DMS114 treated with DMSO at 0.1 percent for 48 hours (cell line): ENCODE results near the gene CBLIF.
"Not testable (repeated sequence)": the region's sequence is repeated elsewhere in the genome, so short reads cannot be mapped to it uniquely, and the experiment has no call there.

Source experiments
- DNase-seq: peaks from one replicate; lab custom pipeline; 2025; ENCODE audit not compliant: unreplicated experiment; lab: John Stamatoyannopoulos, UW

Gene CBLIF

DNA sequence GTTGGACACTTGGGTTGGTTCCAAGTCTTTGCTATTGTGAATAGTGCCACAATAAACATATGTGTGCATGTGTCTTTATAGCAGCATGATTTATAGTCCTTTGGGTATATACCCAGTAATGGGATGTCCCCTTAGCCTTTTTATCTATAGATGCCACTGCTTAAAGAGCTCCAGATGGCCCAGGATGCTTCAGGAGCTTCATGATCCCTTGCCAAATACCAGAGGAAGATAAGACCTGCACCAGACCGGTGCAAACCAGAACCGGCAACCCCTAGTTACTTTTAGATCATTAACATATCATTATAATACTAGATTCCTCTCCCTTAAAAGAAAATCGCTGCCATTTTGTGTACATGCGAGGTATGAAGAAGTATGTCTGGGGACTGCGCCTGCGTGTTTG lies 3.1 kb upstream of the CBLIF start:
- DNase-seq, result not testable (repeated sequence)

DNA sequence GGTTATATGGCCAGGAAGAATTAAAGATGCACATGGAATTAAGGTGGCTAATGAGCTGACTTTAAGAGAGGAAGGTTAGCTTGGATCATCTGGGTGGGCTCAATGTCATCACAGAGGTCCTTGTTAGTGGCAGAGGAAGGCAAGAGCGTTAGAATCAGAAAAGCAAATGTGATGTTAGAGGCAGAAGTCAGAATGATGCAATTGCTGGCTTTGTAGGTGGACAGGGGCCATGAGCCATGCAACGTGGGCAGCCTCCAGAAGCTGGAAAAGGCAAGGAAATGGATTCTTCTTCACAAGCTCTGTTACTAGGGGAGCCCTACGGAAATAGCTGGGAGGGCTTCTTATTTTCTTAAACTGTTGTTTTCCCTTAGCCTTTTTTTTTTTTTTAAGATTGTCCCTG lies 2.3 kb upstream of the CBLIF start:
- DNase-seq, result no peak

DNA sequence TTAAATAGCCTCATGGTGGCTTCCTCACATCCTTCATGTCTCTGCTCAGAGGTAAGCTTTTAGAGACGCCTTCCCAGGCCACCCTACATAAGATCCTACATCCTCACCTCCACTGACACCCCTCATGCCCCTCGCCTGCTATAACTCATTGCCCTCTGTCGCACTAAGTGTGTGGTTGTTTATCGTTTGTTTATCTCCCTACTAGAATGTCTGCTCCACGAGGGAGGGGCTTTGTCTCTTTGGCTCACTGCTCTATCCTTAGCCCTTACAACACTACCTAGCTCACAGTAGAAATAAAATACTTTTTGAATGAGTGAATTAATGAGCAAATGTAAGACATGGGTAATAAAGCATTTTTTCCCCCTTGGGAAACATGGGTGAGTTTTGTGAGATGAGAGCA lies 1.3 kb upstream of the CBLIF start:
- no peak for DNase-seq

DNA sequence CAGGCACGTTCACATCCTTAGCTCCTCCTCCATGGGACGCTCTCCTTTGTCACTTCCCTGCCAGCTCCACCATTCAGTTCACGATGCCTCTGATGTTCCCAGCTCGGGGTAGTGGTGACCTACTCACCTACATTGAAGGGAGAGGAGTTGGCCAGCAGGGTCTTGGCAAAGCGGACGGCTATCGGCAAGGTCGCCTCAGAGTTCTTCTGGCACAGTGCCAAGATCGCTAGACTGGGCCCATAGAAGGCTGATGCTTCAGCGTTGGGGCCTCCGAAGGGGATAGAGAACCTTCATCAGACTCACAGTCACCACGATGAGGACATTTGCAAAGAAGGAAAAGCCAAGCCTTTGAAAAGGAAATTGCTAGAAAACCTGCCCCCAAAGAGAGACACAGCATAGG lies 3.0 kb downstream of the CBLIF start:
- no peak for DNase-seq

DNA sequence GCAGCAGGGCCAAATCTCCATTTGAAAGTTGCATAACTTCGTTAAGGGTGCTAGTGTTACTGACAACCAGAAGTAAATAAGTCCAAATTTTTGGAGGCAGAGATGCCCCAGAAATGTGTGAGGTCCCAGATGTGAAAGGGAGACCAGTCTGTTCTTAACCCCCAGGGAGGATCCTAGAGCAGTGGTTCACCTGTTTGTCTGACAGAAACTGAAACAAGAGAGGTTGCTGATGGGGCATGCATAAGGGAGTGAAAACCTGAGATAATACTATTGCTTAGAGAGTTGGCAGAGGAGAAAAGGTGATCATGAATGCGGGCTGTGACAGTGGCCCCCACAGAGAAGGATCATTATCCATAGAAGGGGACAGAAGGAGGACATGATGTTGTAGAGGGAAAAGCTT lies 3.8 kb downstream of the CBLIF start:
- DNase-seq, result no peak

DNA sequence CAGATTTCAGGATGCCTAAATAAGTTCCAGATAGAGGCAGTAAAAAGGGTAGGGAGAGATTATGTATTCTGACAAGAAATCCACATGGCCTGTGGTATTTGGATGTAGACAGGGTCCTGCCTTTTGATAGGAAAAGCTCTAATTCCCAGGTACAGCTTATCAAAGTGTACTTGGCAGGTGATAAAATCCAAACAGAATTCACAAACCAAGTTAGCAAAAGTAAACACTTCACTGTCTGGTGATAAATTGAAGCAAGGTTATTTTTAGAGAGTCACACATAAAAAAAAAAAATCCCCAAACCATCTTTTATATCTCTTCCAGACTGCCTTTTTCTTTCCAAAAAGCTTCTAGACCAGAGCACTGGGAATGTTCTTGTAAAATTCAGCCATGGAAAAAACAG lies 5.7 kb downstream of the CBLIF start:
- no peak for DNase-seq

DNA sequence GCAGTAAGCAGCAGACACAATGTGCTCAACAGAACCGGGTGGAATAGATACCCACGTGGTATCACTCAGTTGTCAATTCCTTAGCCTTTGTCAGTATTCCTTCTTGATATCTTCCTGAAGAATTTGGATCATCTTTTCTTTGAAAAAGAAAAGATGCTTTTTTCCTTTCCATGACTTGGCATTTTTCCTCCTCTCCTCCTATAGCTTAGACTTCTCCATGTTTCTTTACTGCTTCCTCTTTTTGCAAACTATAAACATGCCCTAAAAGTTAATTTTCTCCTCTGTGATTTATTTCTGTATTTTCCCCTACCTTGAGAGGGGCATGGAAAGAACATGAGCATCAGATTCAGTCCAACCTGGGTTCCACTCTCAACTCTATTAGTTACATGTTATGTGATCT lies 11.7 kb downstream of the CBLIF start:
- no peak for DNase-seq

DNA sequence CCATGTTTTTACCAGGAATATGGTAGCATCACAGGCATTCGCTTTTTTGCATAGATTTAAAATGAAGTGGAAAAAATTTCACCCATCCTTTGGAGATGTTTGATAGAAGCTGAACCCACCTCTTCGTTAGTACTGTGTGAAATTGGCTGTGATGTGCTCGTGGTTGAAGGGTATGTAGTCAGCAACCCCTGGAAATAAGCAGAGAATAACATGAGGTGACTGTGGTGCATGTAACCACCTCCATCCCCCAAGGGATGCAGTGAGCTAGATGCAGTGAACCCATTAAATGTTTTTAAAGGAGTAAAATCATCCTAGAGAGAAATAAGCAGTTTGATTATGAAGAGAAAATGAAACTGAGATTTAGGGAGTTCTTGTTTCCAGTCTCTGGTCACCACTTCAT lies 15.9 kb downstream of the CBLIF start:
- DNase-seq, result no peak

DNA sequence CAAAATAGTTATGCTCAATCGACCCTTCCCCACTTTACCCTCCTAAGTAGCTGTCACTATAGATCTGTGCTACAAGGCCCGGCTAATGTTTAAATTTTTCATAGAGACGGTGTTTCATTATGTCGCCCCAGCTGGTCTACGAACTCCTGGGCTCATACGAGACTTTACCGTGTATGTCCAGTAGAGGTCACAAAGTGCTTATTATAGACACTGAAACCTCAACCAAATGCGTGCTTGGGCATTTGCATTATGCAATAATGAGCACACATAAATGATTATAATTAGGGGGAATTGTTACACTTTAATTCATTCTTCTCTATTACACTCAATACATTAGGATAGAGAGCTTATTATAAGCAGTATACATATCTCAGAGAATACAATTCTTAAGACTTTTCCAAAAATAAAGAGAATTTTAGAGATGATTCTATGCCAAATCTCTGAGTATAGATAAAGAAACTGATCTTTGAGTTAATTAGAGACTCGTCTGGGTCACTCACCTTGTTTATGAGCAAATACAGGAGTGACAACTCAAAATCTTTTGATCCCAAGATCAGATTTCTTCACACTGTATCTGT lies 22.2 kb downstream of the CBLIF start:
- DNase-seq, result peak; percentile 23

DNA sequence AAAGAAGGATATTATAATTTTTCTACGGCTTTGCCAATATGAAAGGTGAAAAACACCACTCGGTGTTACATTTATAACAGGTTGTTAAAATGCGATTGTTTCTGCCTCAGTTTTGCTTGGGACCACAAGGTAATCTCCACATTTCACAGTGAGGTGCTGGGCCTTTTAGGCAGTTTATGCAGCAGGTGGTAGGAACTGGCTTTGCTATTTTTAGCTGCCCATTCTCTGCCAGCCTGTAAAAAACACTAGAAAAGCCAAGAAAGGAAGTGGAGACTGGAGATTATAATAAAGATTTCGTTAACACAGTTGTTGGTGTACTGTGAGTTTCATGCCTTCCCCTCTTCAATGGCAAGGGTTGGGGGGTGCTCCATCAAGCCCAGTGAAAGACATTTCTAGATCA lies 26.7 kb downstream of the CBLIF start:
- no peak for DNase-seq

DNA sequence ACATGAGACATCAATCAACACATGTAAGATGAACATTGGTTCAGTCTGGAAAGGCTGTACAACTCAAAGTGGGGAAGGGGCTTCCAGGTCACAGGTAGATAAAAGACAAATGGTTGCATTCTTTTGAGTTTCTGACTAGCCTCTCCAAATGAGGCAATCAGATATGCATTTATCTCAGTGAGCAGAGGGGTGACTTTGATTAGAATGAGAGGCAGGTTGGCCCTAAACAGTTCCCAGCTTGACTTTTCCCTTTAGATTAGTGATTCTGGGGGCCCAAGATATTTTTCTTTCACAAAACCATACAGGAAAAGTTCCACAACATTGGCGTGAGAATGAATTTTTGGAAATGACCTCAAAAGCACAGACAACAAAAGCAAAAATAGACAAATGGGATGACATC lies 28.9 kb downstream of the CBLIF start:
- DNase-seq, result not testable (repeated sequence)

DNA sequence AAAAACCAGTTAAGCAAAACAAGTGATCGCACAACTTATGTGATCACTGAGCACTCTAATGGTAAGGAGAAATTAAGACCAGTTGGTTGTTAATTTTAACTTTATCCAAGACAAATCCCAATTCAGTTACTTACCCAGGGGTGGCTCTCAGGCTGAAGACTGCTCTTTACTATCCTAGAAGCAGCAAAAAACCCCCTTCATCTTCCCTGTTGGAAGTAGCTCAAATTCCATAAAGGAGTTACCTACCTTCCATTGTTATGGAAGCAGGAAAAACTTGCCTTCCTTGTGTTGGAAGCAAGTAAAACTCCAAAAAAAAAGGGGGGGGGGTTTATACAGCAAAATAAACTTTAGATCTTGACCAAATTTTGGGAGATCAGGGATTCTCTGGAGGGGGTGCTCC lies 29.5 kb downstream of the CBLIF start:
- DNase-seq, result no peak

DNA sequence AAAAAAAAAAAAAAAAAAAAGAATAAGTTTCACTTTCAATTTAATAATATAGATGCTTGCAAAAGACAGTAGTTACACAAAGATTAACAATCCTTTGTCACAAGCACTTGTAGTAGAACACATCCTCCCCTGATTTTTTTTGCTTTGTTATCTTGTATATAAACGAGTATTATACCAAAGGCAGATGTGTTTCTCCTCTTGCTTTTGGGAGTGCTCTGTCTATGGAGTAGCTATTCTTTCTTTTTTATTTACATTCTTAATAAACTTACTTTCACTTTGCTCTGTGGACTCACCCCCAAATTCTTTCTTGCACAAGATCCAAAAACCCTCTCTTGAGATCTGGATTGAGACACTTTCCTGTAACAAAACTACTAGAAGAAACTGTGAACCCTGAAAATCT lies 31.3 kb downstream of the CBLIF start:
- DNase-seq, result no peak

DNA sequence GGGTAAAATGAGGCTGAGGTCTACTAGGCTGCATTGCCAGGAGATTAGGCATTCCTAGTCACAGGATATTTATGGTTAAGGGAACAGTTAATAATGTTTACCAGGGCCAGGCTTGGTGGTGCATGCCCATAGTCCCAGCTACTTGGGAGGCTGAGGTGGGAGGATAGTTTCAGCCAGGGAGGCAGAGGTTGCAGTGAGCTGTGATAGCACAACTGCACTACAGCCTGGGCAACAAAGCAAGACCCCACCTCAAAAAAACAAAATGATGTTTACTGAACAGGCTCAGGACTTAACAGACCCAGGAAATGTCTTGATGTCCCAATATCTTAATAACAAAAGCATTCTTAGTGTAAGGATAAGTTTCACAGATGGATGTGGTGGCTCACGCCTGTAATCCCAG lies 31.9 kb downstream of the CBLIF start:
- no peak for DNase-seq

DNA sequence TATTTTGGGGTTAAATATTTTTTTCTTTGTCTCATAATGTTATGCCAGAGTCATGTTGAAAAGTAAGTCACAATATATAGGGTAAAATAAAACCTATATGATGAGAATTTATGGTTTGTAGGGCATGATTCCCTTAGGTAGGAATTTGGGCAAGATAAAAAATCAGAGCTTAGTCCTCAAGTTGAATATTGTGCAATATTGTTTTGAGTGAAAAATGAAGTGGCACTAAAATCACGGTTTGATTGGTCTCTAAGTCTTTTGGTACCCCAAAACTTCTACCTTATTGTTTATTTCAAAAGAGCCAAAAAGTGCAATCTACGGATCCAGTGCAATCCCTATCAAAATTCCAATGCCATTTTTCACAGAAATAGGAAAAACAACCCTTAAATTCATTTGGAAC lies 33.1 kb downstream of the CBLIF start:
- DNase-seq, result no peak

DNA sequence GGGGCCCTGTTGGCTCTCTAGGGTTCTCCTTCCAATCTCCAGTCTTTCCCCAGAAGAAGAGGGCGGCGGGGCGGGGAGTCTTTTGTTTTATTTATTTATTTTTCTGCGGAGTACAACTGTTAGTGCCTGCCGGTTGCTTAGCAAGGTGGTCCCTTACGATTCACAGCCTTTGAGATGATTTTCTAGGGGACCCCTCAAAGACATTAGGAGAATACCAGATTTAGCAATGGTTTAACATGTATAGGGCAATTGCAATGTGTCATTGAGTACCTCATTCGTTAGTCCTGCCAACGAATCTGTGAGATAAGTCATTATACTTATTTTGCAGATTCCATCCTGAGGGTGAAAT lies 34.4 kb downstream of the CBLIF start:
- no peak for DNase-seq

DNA sequence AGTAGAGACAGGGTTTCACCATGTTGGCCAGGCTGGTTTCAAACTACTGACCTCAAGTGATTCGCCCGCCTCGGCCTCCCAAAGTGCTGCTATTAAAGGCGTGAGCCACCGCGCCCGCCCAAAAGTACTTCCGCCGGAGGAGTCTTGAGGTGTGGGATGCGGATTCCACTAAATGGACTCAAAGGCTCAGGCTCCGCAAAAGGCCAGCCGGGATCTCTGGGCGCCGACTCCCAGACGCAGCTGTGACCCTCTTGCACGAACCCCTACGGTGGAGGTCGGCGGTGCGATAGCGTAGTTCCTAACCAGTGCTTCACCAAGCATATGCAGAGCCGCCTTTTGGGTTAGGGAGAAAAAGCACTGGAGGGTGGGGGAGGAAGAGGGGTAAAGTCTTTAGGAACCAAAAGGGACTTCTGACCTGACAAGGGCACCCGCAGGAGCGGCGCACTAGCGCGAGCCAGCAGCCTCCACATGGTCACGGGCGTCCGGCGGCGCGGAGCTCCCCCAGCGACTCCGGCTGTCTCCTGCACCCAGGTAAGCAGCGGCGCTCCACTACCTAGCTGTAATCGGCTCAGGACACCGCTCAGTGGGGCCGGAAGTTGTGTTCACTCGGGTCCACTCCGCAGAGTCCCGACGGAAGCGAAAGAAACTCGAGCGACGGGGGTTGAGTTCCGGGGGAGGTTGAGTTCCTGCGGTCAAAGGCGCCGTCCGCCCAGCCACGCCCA lies 34.9 kb downstream of the CBLIF start, which contains the start of gene MRPL16:
MRPL16 (minus strand) TSS at position 590 of the 722 bp plus-strand sequence; CDS start at position 470, 120 bp downstream.
- DNase-seq, result peak; percentile 58

DNA sequence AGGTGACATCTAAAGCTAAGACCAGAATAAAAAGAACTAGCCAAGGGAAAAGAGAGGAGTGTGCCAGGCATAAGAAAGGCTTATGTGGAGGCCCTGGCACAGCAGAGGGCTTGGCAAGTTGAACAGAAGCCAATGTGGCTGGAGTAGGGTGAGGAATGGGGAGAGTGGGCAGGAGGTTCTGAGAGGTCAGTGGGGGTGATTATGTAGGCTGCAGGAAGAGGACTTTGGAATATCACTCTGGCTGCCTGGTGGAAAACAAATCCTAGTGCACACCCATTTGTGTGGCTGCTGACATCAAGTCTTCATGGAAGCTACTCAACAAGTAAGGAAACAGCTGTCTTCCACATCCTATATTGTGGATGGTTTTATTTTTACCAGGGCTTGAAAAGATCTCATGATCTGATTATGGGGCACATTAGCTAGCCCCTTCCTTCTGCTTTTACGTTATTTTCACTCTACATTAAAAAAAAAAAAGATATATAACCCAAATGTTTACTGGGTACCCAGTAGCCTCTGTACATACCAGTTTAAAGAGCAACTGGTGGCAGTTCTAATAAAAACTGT lies 38.2 kb downstream of the CBLIF start:
- DNase-seq, result no peak

DNA sequence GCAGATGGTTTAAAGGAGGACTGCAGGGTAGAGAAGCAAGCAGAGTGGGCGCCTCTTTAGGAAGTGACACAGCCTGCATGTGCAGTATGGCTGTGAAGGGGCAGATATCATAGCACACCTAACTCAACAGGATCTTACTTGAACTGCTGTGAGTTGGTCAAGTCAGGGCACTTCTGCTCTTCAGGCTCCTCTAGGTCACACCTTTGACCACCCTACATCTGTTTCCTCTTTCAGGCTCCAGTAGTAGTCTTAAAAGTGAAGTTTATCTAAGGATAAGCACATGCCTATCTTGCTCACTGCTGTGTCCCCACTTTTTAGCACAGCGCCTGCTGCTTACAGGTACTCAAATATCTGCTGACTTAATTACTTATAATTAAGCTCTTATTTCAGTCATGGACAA lies 41.2 kb downstream of the CBLIF start:
- DNase-seq, result no peak

DNA sequence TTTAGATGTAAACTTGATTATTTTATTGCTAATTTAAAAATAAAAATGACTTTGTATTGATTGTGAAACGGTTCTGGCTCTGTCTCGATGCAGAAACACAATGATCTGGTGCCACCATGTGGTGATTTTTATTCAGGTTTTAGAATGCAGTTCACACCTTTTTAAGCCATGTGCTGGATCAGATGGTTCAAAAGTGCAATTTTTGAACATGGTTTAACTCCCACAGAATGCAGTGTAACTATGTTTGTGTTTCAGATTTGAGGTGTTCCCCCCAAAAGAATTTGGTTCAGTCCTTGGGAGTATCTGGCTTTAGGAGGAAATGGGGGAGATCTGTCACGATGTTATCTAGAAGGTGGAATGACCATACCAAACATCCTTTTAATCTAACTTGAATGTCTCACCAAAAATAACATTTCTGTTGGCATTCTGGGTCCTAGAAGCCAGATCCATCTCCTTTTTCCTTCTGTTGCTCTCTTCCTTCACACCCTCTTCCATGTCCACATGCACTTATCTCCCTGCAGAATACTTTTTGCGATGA lies 42.6 kb downstream of the CBLIF start:
- DNase-seq, result peak; percentile 6

DNA sequence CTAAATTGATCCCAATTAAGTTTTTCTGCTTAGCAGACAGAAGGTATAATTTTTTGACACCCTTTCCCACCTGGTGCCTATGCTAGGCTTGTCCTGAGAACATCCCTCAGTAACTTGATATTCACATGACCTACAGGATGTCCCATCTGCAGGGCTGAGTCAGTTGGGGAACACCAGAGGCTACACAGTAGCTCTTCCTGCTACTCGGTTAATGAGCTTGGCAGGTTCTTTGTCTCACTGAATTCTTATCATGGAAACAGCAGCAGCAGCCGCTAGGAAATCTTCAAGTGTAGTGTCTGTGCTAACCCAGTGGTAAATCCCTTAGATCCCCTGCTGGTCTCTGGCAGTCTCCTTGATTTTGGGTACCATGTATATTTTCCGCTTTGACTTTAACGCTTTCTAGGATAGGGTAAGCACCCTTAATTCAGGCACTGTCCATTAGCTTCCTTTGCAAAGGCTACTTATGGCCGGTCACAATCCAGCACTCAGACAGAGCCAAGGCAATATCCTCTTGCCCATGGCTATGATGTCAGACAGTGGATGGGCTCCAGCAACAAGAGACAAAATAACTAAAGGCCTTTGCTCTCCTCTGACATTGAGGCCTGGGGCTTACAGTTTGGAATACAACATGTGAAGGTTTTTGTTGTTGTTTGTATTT lies 43.2 kb downstream of the CBLIF start:
- peak; percentile 6 for DNase-seq

DNA sequence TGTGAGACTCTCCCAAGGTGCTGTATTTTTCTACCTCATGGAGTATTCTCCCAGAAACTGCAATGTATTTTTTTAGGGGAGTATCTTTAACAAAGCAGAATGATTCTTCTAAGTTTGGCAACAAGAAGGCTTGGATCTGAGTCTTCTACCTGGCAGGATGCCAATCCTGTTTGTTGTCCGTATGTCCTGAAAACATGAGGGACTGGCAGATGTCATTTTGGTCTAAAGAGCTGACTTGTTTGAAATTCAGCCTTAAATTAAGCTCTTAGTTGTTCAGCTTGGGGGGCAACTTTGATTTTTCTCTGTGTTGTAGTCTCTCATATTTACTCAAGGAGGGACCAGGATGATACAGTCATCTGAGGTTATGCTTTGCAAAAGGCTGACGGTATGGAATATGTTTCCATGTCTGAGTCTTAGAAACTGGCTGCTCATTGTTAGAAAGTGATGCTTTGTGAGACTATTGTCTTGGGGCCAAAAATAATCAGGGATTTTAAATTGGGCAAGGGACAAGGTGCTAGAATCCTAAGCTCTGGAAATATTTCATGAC lies 44.1 kb downstream of the CBLIF start:
- DNase-seq, result no peak
